Stimulated activated CD8-positive, alpha-beta memory T cell treated with anti-CD3 and anti-CD28 coated beads, Interleukin-12 subunit alpha, Interleukin-12 subunit beta, amount 100 ng/mL, for 1 hour (primary cell): ENCODE data around the gene MED15.
"Not testable (repeated sequence)": the region's sequence is repeated elsewhere in the genome, so short reads cannot be mapped to it uniquely, and the experiment has no call there.

Experiments used
- DNase-seq: peaks from one replicate; pipeline ENCODE4 v3.0.0-alpha.2; 2020; ENCODE audit warnings: low read depth

The MED15 gene

GRCh38 chr22:20507253-20508066, at the start of gene MED15:
TSS of gene MED15 (plus strand) at chr22:20507610. CDS start at chr22:20507679, 69 bp downstream.
- peak; percentile 79 for DNase-seq

GRCh38 chr22:20458530-20459151, 48.8 kb upstream of the MED15 start:
- no peak for DNase-seq

- DNase-seq = no peak
These were observed 48.3 kb upstream of the MED15 start for GRCh38 chr22:20459152-20459542.

- DNase-seq = no peak
These were observed 47.5 kb upstream of the MED15 start for GRCh38 chr22:20459862-20460261.

- no peak for DNase-seq
These were observed 43.9 kb upstream of the MED15 start for GRCh38 chr22:20463324-20464095.

GRCh38 chr22:20464096-20464614, 43.3 kb upstream of the MED15 start:
- peak; percentile 24 for DNase-seq

GRCh38 chr22:20464912-20465758, 42.3 kb upstream of the MED15 start:
- no peak for DNase-seq

GRCh38 chr22:20465759-20466077, 41.7 kb upstream of the MED15 start:
- DNase-seq = no peak

GRCh38 chr22:20466659-20467379, 40.6 kb upstream of the MED15 start:
- DNase-seq = no peak

- DNase-seq = no peak
These were observed 38.1 kb upstream of the MED15 start for GRCh38 chr22:20469110-20469868.

GRCh38 chr22:20470525-20470924, 36.9 kb upstream of the MED15 start:
- not testable (repeated sequence) for DNase-seq

GRCh38 chr22:20471126-20471833, 36.1 kb upstream of the MED15 start:
- DNase-seq = no peak

GRCh38 chr22:20472629-20473442, 34.6 kb upstream of the MED15 start:
- DNase-seq = no peak

- DNase-seq = no peak
These were observed 32.3 kb upstream of the MED15 start for GRCh38 chr22:20475115-20475436.

- not testable (repeated sequence) for DNase-seq
These were observed 31.8 kb upstream of the MED15 start for GRCh38 chr22:20475569-20475968.

GRCh38 chr22:20478059-20478458, 29.4 kb upstream of the MED15 start:
- not testable (repeated sequence) for DNase-seq

- DNase-seq = no peak
These were observed 27.7 kb upstream of the MED15 start for GRCh38 chr22:20479612-20480196.

- DNase-seq = not testable (repeated sequence)
These were observed 24.3 kb upstream of the MED15 start for GRCh38 chr22:20483143-20483506.

- no peak for DNase-seq
These were observed 23.6 kb upstream of the MED15 start for GRCh38 chr22:20483771-20484170.
